Measurements from ENCODE around the gene CAPRIN1. TPM values are rescaled to one million over a fixed set of nuclear protein-coding genes. Genes with fewer than 3 reads are reported as not detected.

The CAPRIN1 gene
- total and polyA plus RNA-seq, 8 donors: 196 to 263 (median 250) TPM

- DNase-seq (no peak), ATAC-seq (no peak)
- Histone ChIP-seq H3K27ac (no peak overlapping the region), H3K36me3 (no peaks in the 10 kb centered on the region), H3K27me3 (no peaks in the 10 kb centered on the region), H3K9me3 (no peaks in the 10 kb centered on the region), H3K4me3 (no peak overlapping the region), H3K4me1 (peaks cover 0 to 11% of the 10 kb centered on the region in 2 donors)
- intact Hi-C loops (cut with DNase I): no loop called here
- TF ChIP-seq, protein P1, sequence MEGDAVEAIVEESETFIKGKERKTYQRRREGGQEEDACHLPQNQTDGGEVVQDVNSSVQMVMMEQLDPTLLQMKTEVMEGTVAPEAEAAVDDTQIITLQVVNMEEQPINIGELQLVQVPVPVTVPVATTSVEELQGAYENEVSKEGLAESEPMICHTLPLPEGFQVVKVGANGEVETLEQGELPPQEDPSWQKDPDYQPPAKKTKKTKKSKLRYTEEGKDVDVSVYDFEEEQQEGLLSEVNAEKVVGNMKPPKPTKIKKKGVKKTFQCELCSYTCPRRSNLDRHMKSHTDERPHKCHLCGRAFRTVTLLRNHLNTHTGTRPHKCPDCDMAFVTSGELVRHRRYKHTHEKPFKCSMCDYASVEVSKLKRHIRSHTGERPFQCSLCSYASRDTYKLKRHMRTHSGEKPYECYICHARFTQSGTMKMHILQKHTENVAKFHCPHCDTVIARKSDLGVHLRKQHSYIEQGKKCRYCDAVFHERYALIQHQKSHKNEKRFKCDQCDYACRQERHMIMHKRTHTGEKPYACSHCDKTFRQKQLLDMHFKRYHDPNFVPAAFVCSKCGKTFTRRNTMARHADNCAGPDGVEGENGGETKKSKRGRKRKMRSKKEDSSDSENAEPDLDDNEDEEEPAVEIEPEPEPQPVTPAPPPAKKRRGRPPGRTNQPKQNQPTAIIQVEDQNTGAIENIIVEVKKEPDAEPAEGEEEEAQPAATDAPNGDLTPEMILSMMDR (IDR thresholded peaks at IDR 0.05): no peak
These were observed 2.5 kb upstream of the CAPRIN1 start for GRCh38 chr11:34049028-34049427.

GRCh38 chr11:34050581-34051348 lies 766 bp upstream of the CAPRIN1 start:
- ATAC-seq (peak; percentile 3), DNase-seq (no peak)
- Histone ChIP-seq H3K4me3 (peak overlapping the region; percentile 97 to 99), H3K27me3 (no peaks in the 10 kb centered on the region), H3K27ac (peak overlapping the region; percentile 99 to 100), H3K9me3 (no peaks in the 10 kb centered on the region), H3K36me3 (peaks cover 0 to 10% of the 10 kb centered on the region in 2 donors), H3K4me1 (peaks cover 9 to 25% of the 10 kb centered on the region in 2 donors)
- TF ChIP-seq, protein P1 (IDR thresholded peaks at IDR 0.05): no peak
- intact Hi-C loops (cut with DNase I): loop anchor here in 1 of 2 donors (10.0 kb wide), 1 partner anchor 54 kb away; the partner anchor contains the start of gene NAT10

DNA sequence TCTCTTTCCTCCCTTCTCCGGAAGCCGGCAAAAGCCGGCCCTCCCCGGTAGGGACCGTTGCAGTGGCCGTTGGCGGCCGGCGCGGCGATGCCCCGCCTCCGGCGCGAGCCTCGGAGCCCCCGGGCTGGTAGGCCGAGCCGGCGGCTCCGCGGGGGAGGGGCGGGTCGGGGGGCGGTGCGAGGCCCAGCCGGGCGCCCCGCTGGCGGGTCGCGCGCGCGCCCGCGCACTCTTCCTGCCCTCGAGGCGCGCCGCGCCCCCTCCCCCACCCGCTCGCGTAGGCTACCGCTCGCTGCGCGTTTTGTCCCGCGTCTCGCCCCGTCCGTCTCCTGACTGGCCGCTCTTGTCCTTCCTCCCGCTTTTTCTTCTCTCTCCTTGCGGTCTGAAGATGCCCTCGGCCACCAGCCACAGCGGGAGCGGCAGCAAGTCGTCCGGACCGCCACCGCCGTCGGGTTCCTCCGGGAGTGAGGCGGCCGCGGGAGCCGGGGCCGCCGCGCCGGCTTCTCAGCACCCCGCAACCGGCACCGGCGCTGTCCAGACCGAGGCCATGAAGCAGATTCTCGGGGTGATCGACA lies 591 bp downstream of the CAPRIN1 start:
- TF ChIP-seq, protein P1 (IDR thresholded peaks at IDR 0.05): no peak
- DNase-seq (peak; percentile 93 to 97 (median 94)), ATAC-seq (peak; percentile 81)
- intact Hi-C loops (cut with DNase I): loop anchor here in 1 of 2 donors (10.0 kb wide), 1 partner anchor 53 kb away; the partner anchor contains the start of gene NAT10
- peak overlapping the region; percentile 99 to 100 for H3K27ac ChIP-seq
- no peaks in the 10 kb centered on the region for H3K27me3 ChIP-seq
- H3K36me3 ChIP-seq: peaks cover 0 to 10% of the 10 kb centered on the region in 2 donors
- no peaks in the 10 kb centered on the region for H3K9me3 ChIP-seq
- peaks cover 17 to 39% of the 10 kb centered on the region in 2 donors for H3K4me1 ChIP-seq
- peak overlapping the region; percentile 97 to 99 for H3K4me3 ChIP-seq

DNA sequence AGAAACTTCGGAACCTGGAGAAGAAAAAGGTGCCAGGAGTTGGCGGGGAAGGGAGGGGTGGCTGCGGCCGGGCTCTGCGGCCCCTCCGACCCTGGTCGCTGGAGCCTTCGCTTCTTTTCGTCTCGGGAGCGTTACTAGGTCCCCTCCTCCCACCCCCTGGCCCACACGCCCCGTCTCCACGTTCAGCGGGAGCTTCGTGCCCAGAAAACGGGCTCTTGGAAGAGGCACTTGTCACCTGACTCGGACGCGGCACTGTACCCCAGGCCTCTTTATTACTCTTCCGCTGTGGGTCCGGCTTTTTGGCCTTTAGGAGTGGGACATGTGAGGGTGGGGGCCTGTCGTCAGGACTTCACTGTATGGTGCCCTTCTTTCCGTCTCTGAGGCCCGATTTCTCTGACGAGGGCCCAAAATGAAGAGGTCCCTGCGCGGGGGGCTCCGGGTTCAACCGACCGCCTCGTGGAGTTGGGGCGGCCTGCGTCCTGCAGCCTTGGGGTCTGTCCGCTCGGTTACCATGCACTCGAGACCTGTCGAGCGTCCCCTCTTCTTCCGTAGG lies 1.2 kb downstream of the CAPRIN1 start:
- Histone ChIP-seq H3K27ac (peak overlapping the region; percentile 99 to 100), H3K4me1 (peaks cover 19 to 44% of the 10 kb centered on the region in 2 donors), H3K36me3 (peaks cover 0 to 11% of the 10 kb centered on the region in 2 donors), H3K27me3 (no peaks in the 10 kb centered on the region), H3K4me3 (peak overlapping the region; percentile 97 to 99), H3K9me3 (no peaks in the 10 kb centered on the region)
- intact Hi-C loops (cut with DNase I): loop anchor here in 1 of 2 donors (10.0 kb wide), 1 partner anchor 52 kb away; the partner anchor contains the start of gene NAT10
- peak in 3 of 4 donors; percentile 6 to 46 (median 19) for DNase-seq
- TF ChIP-seq, protein P1 (IDR thresholded peaks at IDR 0.05): no peak
- peak; percentile 1 for ATAC-seq

Measured in left lung (tissue), 10 donors.